Uterus (tissue), 2 donors: Measurements from ENCODE around the gene KRT38.

Experiments
- POLR2A ChIP-seq, 2 donors: fragments of 450-650 bp; IDR thresholded peaks; one replicate each; pipeline ENCODE4 v1.6.1; 2016; ENCODE audit warnings: antibody characterized with exemption in 2 of 2, mild to moderate bottlenecking in 1 of 2, moderate library complexity in 1 of 2
- TF ChIP-seq, protein P1 (sequence below), 4 experiments: fragments of 200-600 bp in 2 of 4; fragments of 450-650 bp in 2 of 4; sonication (generic) in 2 of 4; IDR thresholded peaks; one replicate each; pipeline ENCODE4 v1.5.1; 2016 to 2019; ENCODE audit warnings: antibody characterized with exemption in 4 of 4, mild to moderate bottlenecking in 2 of 4, moderate library complexity in 1 of 4

- TF ChIP-seq, protein P1, sequence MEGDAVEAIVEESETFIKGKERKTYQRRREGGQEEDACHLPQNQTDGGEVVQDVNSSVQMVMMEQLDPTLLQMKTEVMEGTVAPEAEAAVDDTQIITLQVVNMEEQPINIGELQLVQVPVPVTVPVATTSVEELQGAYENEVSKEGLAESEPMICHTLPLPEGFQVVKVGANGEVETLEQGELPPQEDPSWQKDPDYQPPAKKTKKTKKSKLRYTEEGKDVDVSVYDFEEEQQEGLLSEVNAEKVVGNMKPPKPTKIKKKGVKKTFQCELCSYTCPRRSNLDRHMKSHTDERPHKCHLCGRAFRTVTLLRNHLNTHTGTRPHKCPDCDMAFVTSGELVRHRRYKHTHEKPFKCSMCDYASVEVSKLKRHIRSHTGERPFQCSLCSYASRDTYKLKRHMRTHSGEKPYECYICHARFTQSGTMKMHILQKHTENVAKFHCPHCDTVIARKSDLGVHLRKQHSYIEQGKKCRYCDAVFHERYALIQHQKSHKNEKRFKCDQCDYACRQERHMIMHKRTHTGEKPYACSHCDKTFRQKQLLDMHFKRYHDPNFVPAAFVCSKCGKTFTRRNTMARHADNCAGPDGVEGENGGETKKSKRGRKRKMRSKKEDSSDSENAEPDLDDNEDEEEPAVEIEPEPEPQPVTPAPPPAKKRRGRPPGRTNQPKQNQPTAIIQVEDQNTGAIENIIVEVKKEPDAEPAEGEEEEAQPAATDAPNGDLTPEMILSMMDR (IDR thresholded peaks at IDR 0.05), result no peak
- no peak for TF ChIP-seq POLR2A (IDR thresholded peaks at IDR 0.05)
These were observed 7.2 kb downstream of the KRT38 start for GRCh38 chr17:41433586-41433985.
